GM12892 (cell line): Measurements from ENCODE around the gene PNRC1.

Experiments
- DNase-seq: peaks from one replicate; pipeline ENCODE4 v3.0.0; 2011; ENCODE audit not compliant: insufficient read length
- FAIRE-seq: peaks from 2 replicates; lab custom pipeline; 2011; peaks lifted over from hg19 to GRCh38; lab: Jason Lieb, UNC
- POLR2A ChIP-seq: IDR thresholded peaks from 2 replicates; pipeline ENCODE4 v1.6.1; 2011; ENCODE audit warnings: low read depth, low read length, control low read depth
- POLR2AphosphoS5 ChIP-seq: IDR thresholded peaks from 2 replicates; pipeline ENCODE4 v1.6.1; 2011; ENCODE audit warnings: low read depth, low read length, control low read depth
- TAF1 ChIP-seq: IDR thresholded peaks from 2 replicates; pipeline ENCODE4 v1.6.1; 2011; ENCODE audit warnings: low read depth, mild to moderate bottlenecking, control low read depth, low read length, borderline replicate concordance

Gene PNRC1

GRCh38 chr6:89066940-89067646, 13.5 kb upstream of the PNRC1 start:
- DNase-seq (no peak), FAIRE-seq (no peak)
- TF ChIP-seq POLR2A (no peak), POLR2AphosphoS5 (no peak), TAF1 (no peak)

DNA sequence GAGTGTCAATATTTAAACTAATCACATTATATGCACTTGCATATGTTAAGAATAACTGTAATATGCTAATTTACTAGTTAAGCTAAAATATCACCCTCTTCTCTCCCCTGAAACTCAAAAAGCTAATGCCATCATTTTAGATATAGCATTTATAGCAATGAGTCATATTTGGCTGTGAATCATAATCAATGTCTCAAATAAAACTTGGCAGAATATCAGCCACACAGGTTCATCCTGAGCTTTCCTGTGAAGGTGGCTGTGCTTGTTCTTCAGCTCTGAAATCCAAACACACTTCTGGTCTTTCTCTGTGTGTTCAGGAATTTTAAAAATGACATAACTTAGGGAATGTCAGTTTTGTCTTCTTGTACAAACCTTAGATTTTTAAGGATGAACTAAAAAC, 12.8 kb upstream of the PNRC1 start:
- no peak for FAIRE-seq
- TF ChIP-seq POLR2A = no peak
- TF ChIP-seq TAF1 = no peak
- no peak for TF ChIP-seq POLR2AphosphoS5
- no peak for DNase-seq

DNA sequence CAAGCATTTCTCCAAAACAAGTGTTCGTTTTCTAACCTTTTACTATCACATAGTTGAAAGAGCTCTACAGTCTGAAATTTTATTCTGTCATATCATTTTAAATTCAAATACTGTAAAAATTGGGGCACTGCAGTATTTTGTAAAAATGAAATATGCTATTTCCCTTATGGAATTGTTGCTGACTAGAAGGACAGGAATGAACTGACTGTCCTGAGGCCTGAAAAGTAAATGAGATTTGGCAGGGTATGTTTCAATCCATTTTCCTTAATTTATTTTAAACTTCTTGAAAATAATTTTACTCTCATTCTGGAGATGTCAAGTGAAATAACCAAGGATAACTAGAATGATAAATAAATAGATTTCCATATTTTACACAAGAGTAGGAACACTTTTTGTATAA, 11.9 kb upstream of the PNRC1 start:
- FAIRE-seq = no peak
- no peak for DNase-seq

DNA sequence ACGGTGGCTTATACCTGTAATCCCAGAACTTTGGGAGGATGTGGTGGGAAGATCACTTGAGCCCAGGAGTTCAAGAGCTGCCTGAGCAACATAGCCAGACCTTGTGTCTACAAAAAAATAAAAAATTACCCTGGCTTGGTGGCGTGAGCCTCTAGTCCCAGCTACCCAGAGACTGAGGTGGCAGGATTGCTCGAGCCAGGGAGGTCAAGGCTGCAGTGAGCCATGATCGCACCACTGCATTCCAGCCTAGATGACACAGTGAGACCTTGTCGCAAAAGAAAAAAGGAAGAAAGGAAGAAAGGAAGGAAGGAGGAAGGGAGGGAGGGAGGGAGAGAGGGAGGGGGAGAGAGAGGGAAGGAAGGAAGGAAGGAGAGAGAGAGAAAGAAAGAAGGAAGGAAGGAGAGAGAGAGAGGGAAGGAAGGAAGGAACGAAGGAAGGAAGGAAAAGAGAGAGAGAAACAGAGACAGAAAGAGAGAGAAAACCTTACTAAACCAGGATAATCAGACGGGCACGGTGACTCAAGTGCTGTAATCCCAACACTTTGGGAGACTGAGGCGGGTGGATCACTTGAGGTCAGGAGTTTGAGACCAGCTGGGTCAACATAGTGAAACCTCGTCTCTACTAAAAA, 10.9 kb upstream of the PNRC1 start:
- no peak for FAIRE-seq
- TF ChIP-seq POLR2A = no peak
- no peak for TF ChIP-seq TAF1
- no peak for TF ChIP-seq POLR2AphosphoS5
- no peak for DNase-seq

More for the DNA sequence above, 11.9 kb upstream of the PNRC1 start:
- no peak for TF ChIP-seq POLR2AphosphoS5
- no peak for TF ChIP-seq TAF1
- no peak for TF ChIP-seq POLR2A

- TF ChIP-seq TAF1 (no peak), POLR2AphosphoS5 (no peak), POLR2A (no peak)
- no peak for FAIRE-seq
- no peak for DNase-seq
These were observed 9.5 kb upstream of the PNRC1 start for GRCh38 chr6:89071036-89071435.

GRCh38 chr6:89073014-89073620, 7.4 kb upstream of the PNRC1 start:
- no peak for DNase-seq
- no peak for FAIRE-seq
- TF ChIP-seq POLR2A = no peak
- TF ChIP-seq POLR2AphosphoS5 = no peak
- no peak for TF ChIP-seq TAF1

DNA sequence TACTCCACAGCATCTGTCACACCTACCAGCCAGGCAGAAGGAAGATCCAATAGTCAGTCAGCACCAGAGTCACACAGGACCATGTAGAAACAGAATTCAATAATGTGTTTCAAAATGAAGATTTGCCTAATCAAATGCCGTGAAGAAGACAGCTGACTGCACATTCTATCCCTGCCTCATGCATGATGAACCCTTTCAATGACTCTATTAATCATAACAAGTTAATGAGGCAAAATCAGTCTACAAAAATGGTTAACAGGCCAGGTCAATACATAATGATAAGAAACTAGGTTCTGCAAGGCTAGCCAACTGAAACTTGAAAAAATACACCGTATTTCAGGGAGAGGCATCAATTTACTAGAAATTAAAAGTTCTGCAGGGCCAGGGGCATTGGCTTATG, 6.7 kb upstream of the PNRC1 start:
- DNase-seq = no peak
- TF ChIP-seq POLR2AphosphoS5 = no peak
- no peak for TF ChIP-seq POLR2A
- TF ChIP-seq TAF1 = no peak
- no peak for FAIRE-seq

GRCh38 chr6:89079511-89080234, 878 bp upstream of the PNRC1 start:
- peak; percentile 80 for FAIRE-seq
- DNase-seq = peak; percentile 19
- TF ChIP-seq POLR2A (no peak), TAF1 (no peak), POLR2AphosphoS5 (no peak)

DNA sequence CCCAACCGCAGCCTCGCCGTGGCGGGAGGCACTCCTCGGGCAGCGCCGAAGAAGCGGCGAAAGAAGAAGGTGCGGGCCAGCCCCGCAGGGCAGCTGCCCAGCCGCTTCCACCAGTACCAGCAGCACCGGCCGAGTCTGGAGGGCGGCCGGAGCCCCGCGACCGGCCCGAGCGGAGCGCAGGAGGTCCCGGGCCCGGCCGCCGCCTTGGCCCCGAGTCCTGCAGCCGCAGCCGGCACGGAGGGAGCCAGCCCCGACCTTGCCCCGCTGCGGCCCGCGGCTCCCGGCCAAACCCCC, 525 bp downstream of the PNRC1 start:
- no peak for DNase-seq

DNA sequence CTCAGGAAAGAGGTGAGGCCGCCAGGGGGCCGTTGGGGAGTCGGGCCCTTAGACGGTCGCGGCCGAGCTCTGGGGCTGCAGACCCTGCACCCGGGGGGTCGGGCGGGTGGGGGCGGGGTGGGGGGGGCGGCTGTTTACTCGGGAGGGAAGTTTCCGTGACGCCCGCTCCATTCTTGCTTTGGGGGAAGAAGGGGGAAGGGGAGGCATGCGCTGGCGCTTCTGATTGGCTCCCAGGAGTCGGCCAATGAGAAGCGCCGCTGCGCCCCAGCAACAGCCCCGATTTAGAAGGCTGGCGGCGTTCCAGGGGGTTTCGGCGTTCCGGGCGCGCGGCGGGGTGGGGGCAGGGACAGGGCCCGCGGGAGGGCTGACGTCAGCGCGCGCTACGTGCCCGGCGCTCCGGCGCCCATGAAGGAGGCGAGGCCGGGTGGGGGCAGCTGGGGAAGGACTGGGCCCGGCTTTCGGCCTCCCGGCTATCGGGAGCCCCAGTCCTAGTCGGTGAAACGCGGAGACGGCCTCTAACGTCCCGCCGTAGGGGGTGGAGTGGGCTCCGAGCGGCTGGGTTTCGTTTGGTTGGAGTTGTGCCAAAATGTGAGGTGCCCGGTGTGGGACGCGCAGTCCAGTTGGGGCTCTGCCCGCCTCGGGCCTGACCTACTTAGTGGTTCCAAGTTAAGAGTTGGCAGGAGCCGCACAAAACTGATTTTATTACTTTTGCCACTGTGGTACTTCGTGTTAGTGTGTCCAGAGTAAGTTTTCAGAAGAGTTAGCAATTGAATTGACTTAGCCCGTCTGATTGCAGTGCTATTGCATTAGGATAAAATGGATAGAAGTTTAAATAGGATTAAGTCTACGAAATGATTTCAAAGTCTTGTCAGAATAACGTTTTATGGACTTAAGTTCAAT, 1.1 kb downstream of the PNRC1 start:
- FAIRE-seq (peak; percentile 94), DNase-seq (peak; percentile 82)
- TF ChIP-seq POLR2A (peak; percentile 76), POLR2AphosphoS5 (peak; percentile 84), TAF1 (no peak)

More for the DNA sequence above, 525 bp downstream of the PNRC1 start:
- FAIRE-seq = no peak
- TF ChIP-seq POLR2AphosphoS5 = no peak
- TF ChIP-seq TAF1 = no peak
- no peak for TF ChIP-seq POLR2A
